ENCODE measurements around the gene TMEM240.

GRCh38 chr1:1554926-1555915, 14.8 kb upstream of the TMEM240 start:
- TF ChIP-seq CTCF (IDR thresholded peaks at IDR 0.05; ENCODE audit: borderline replicate concordance, extremely low read depth, low read length, poor library complexity, severe bottlenecking) = no peak
- no peak for TF ChIP-seq EZH2 (IDR thresholded peaks at IDR 0.05; ENCODE audit: borderline replicate concordance, low read depth, low read length, severe bottlenecking)

Data from DND-41 (cell line).